Transverse colon (tissue), 4 donors: ENCODE data around the gene TRAF3IP3.

Source experiments
- CTCF ChIP-seq, 5 experiments: fragments of 200-600 bp in 3 of 5; fragments of 450-650 bp in 2 of 5; sonication (generic) in 3 of 5; IDR thresholded peaks; 1 replicate in 2 of 5; 2 replicates in 3 of 5; pipeline ENCODE4 v1.5.1; 2016 to 2017; ENCODE audit warnings: antibody characterized with exemption in 5 of 5, inconsistent platforms in 3 of 5, mild to moderate bottlenecking in 2 of 5, moderate library complexity in 1 of 5
- EP300 ChIP-seq: sonication (generic); formaldehyde crosslinking; IDR thresholded peaks from one replicate; pipeline ENCODE4 v1.6.1; 2017; ENCODE audit warnings: antibody characterized with exemption, low read depth
- POLR2A ChIP-seq: fragments of 450-650 bp; IDR thresholded peaks from one replicate; pipeline ENCODE4 v1.6.1; 2016; ENCODE audit warnings: antibody characterized with exemption, mild to moderate bottlenecking, moderate library complexity
- POLR2AphosphoS5 ChIP-seq, 3 donors: sonication (generic); formaldehyde crosslinking; IDR thresholded peaks; one replicate each; pipeline ENCODE4 v1.6.1; 2016; ENCODE audit warnings: antibody characterized with exemption in 3 of 3

GRCh38 chr1:209807509-209807908, 51.7 kb downstream of the TRAF3IP3 start:
- no peak for TF ChIP-seq CTCF (IDR thresholded peaks at IDR 0.05)
- no peak for TF ChIP-seq EP300
- no peak for TF ChIP-seq POLR2A
- TF ChIP-seq POLR2AphosphoS5 (IDR thresholded peaks at IDR 0.05) = no peak
